Fibroblast of lung (primary cell): ENCODE measurements around the gene NKD2. TPM values are rescaled to one million over a fixed set of nuclear protein-coding genes. Genes with fewer than 3 reads are reported as not detected.

Experiments used
- DNase-seq, 2 donors: peaks; one replicate each; pipeline versions ENCODE4 v3.0.0 to v3.0.0-alpha.2; 2010; ENCODE audit warnings: low read depth in 2 of 2
- H2AFZ ChIP-seq: 2 replicates; pipeline ENCODE4 v1.5.1; 2012; ENCODE audit warnings: low read length, control low read depth, inconsistent platforms
- H3K27ac ChIP-seq: 2 replicates; pipeline ENCODE4 v1.5.1; 2011; ENCODE audit warnings: low read length, control low read depth; ENCODE audit not compliant: insufficient read depth
- H3K27me3 ChIP-seq: 2 replicates; pipeline ENCODE4 v1.5.1; 2011; ENCODE audit warnings: mild to moderate bottlenecking, low read length; ENCODE audit not compliant: control insufficient read depth, insufficient read depth
- H3K36me3 ChIP-seq: 2 replicates; pipeline ENCODE4 v1.5.1; 2011; ENCODE audit warnings: low read length; ENCODE audit not compliant: control insufficient read depth, insufficient read depth
- H3K4me1 ChIP-seq: 2 replicates; pipeline ENCODE4 v1.5.1; 2011; ENCODE audit warnings: low read length; ENCODE audit not compliant: control insufficient read depth, insufficient read depth; ENCODE audit errors: extremely low read depth
- H3K4me2 ChIP-seq: 2 replicates; pipeline ENCODE4 v1.5.1; 2011; ENCODE audit warnings: low read length, control low read depth; ENCODE audit not compliant: insufficient read depth; ENCODE audit errors: extremely low read depth
- H3K4me3 ChIP-seq, 4 experiments: fragments of 200-600 bp in 1 of 4; sonication (generic) in 1 of 4; replicated peaks in 1 of 4; 2 replicates each; pipeline ENCODE4 v1.5.1; 2011 to 2016; ENCODE audit warnings: low read length in 4 of 4, low read depth in 3 of 4, mild to moderate bottlenecking in 3 of 4, control low read depth in 2 of 4, inconsistent platforms in 1 of 4, mixed read lengths in 1 of 4; ENCODE audit not compliant: insufficient read depth in 1 of 4; ENCODE audit errors: control extremely low read depth in 1 of 4
- H3K79me2 ChIP-seq: 2 replicates; pipeline ENCODE4 v1.5.1; 2012; ENCODE audit warnings: mild to moderate bottlenecking, low read length, inconsistent platforms; ENCODE audit not compliant: control insufficient read depth, insufficient read depth
- H3K9ac ChIP-seq: 2 replicates; pipeline ENCODE4 v1.5.1; 2011; ENCODE audit warnings: mild to moderate bottlenecking, low read length, control low read depth; ENCODE audit not compliant: insufficient read depth
- H3K9me3 ChIP-seq: 2 replicates; pipeline ENCODE4 v1.5.1; 2012; ENCODE audit warnings: low read depth, low read length; ENCODE audit not compliant: control insufficient read depth, insufficient read depth
- H4K20me1 ChIP-seq: 2 replicates; pipeline ENCODE4 v1.5.1; 2011; ENCODE audit warnings: low read length; ENCODE audit not compliant: control insufficient read depth, insufficient read depth; ENCODE audit errors: extremely low read depth
- EZH2 ChIP-seq: IDR thresholded peaks from 2 replicates; pipeline ENCODE4 v1.5.1; 2012; ENCODE audit warnings: low read length, control low read depth, mild to moderate bottlenecking; ENCODE audit errors: missing control alignments
- polyA plus RNA-seq, 2 donors: library from polyadenylated mRNA; depleted of rRNA in 1 of 2; stranded (reverse) in 1 of 2; unstranded in 1 of 2; fragments of >200 nt; gene quantifications; 2 replicates each; pipeline ENCODE4 v1.2.1, GENCODE V29; 2011 to 2012; ENCODE audit warnings: missing spikeins in 1 of 2
- total RNA-seq: library from RNA; depleted of rRNA; stranded (reverse); fragments of >200 nt; gene quantifications from 2 replicates; pipeline ENCODE4 v1.2.1, GENCODE V29; 2014
- TF ChIP-seq, protein P1 (sequence below), 2 donors: IDR thresholded peaks in 1 of 2; conservative IDR thresholded peaks in 1 of 2; 1 replicate in 1 of 2; 2 replicates in 1 of 2; pipeline ENCODE4 v1.5.1; 2011 to 2012; ENCODE audit warnings: low read length in 2 of 2, control low read depth in 1 of 2, inconsistent platforms in 1 of 2, low read depth in 1 of 2, mild to moderate bottlenecking in 1 of 2

NKD2 gene
- total and polyA plus RNA-seq, 2 donors (not counting 1 experiment from before 2014, with no cell fraction given) = under 0.01 TPM; not detected in 1

DNA sequence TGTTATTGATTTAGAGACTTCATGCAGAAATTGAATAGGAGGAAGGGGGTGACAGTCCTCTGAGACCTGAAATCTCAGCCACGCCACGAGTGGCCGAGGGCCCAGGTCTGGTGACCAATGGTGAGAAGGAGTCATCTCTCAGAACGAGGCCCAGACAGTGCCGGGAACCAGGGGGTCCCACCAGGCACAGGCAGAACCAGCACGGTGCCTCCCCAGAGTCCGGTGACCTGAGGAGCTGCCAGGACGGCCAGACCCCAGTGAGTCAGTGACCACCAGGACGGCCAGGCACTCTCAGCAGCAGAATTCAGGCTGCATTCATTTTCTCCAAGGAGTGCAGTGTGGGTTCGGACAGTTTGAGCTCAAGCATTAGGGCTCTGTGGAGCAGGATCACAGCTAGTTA is 43.8 kb upstream of the NKD2 start:
- Histone ChIP-seq H3K27me3 (peaks cover 15% of the 10 kb centered on the region), H3K4me2 (peak overlapping the region; percentile 41), H3K27ac (peak overlapping the region; percentile 10), H4K20me1 (no peaks in the 10 kb centered on the region), H3K9me3 (no peaks in the 10 kb centered on the region), H3K36me3 (no peaks in the 10 kb centered on the region), H2AFZ (no peak overlapping the region), H3K4me1 (peaks cover 14% of the 10 kb centered on the region), H3K9ac (no peak overlapping the region), H3K4me3 (no peak overlapping the region), H3K79me2 (no peaks in the 10 kb centered on the region)
- TF ChIP-seq, protein P1, sequence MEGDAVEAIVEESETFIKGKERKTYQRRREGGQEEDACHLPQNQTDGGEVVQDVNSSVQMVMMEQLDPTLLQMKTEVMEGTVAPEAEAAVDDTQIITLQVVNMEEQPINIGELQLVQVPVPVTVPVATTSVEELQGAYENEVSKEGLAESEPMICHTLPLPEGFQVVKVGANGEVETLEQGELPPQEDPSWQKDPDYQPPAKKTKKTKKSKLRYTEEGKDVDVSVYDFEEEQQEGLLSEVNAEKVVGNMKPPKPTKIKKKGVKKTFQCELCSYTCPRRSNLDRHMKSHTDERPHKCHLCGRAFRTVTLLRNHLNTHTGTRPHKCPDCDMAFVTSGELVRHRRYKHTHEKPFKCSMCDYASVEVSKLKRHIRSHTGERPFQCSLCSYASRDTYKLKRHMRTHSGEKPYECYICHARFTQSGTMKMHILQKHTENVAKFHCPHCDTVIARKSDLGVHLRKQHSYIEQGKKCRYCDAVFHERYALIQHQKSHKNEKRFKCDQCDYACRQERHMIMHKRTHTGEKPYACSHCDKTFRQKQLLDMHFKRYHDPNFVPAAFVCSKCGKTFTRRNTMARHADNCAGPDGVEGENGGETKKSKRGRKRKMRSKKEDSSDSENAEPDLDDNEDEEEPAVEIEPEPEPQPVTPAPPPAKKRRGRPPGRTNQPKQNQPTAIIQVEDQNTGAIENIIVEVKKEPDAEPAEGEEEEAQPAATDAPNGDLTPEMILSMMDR (conservative IDR thresholded peaks at IDR 0.05 in 1 of 2, IDR thresholded peaks at IDR 0.05 in 1 of 2; ENCODE audit: low read depth in 1 of 2, low read length in 2 of 2) = no peak
- no peak for TF ChIP-seq EZH2
- no peak for DNase-seq

DNA sequence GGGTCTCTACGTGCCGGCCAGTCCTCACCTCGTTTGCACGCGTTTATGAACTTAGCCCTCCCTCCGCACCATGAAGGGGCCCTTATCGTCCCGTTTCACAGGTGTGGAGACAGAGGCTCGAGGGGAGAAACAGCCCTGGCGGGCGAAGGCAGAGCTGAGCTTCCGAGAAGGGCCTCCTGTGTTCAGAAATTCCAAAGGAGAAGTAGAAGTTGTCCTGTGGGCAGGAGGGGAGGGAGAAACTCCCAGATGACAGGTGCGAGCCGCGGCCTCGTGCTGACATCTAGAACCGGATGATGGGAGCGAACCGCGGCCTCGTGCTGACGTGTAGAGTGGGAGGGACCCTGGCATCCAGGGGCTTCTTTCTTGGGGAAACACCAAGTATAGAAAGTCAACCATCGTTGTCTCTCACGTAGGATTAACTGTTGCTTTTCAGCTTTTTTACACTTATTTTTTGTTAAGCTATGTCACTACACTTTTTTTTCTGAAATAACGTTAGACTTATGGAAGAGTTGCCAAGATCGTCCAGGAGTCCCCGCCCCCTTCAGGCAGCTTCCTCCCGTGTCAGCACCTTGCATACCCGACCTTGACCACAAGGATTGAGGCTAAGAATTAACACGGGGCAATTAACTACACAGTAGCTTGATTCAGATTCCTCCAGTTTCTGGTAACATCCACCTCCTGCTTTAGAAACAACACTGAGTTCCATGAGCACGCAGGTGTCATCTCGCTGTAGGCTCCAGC is 42.8 kb upstream of the NKD2 start:
- H3K4me2 ChIP-seq = no peak overlapping the region
- no peak overlapping the region for H3K27ac ChIP-seq
- no peaks in the 10 kb centered on the region for H3K79me2 ChIP-seq
- H3K9ac ChIP-seq = no peak overlapping the region
- peaks cover 17% of the 10 kb centered on the region for H3K27me3 ChIP-seq
- peaks cover 14% of the 10 kb centered on the region for H3K4me1 ChIP-seq
- no peaks in the 10 kb centered on the region for H3K9me3 ChIP-seq
- H3K4me3 ChIP-seq = no peak overlapping the region
- TF ChIP-seq, protein P1 (conservative IDR thresholded peaks at IDR 0.05 in 1 of 2, IDR thresholded peaks at IDR 0.05 in 1 of 2; ENCODE audit: low read depth in 1 of 2, low read length in 2 of 2) = no peak
- TF ChIP-seq EZH2 = no peak
- no peak overlapping the region for H2AFZ ChIP-seq
- H3K36me3 ChIP-seq = no peaks in the 10 kb centered on the region
- no peak for DNase-seq
- no peaks in the 10 kb centered on the region for H4K20me1 ChIP-seq

DNA sequence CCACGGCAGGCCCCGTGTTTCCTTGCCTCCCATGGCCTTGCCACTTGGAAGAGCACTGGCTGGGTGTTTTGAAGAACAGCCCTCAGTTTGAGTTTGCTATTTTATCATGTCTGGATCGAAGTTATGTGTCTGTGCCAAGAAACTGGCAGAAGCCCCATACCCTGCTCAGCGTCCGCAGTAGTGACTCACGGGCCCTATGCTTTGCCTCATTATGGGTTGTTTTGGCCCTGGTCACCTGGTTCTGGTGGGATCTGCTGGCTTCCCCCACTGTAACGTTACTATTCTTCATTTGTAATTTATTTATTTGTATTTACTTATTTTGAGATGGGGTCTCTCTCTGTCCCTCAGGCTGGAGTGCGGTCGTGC is 42.3 kb upstream of the NKD2 start:
- Histone ChIP-seq H3K36me3 (no peaks in the 10 kb centered on the region), H3K9ac (no peak overlapping the region), H3K9me3 (no peaks in the 10 kb centered on the region), H3K4me2 (no peak overlapping the region), H3K4me1 (peaks cover 14% of the 10 kb centered on the region), H3K4me3 (no peak overlapping the region), H3K27me3 (peaks cover 17% of the 10 kb centered on the region), H3K79me2 (no peaks in the 10 kb centered on the region), H3K27ac (no peak overlapping the region), H4K20me1 (no peaks in the 10 kb centered on the region), H2AFZ (no peak overlapping the region)
- no peak for DNase-seq
- no peak for TF ChIP-seq EZH2
- TF ChIP-seq, protein P1 (conservative IDR thresholded peaks at IDR 0.05 in 1 of 2, IDR thresholded peaks at IDR 0.05 in 1 of 2; ENCODE audit: low read depth in 1 of 2, low read length in 2 of 2) = no peak
